HFF-Myc (cell line): ENCODE data around the gene EPPIN.

Source experiments
- DNase-seq: peaks from one replicate; pipeline ENCODE4 v3.0.0-alpha.2; 2011; ENCODE audit warnings: low read depth; ENCODE audit errors: extremely low read depth
- H3K4me3 ChIP-seq: replicated peaks from 2 replicates; pipeline ENCODE4 v1.5.1; 2011; ENCODE audit warnings: low read depth, mild to moderate bottlenecking, control low read depth, low read length
- TF ChIP-seq, protein P1 (sequence below): IDR thresholded peaks from 2 replicates; pipeline ENCODE4 v1.5.1; 2012; ENCODE audit warnings: mild to moderate bottlenecking, low read depth, low read length, control low read depth; ENCODE audit errors: missing control alignments

Gene EPPIN

DNA sequence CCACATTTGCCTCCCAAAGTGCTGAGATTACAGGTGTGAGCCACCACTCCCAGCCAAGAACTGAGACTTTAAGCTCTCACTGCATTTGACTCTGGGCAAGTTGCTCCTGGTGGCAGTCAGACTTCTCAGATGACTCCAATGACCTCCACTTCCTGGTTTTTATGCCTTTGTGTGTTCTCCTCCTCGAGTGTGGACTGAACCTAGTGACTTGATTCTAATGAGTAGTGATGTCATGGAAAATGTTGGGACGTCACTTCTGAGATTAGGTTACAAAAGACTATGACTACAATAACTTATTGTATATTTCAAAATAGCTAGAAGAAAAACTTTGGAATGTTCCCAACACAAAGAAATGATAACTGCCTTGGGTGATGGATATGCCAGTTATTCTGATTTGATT lies 43.8 kb downstream of the EPPIN start:
- DNase-seq: no peak
- no peak overlapping the region for H3K4me3 ChIP-seq
- TF ChIP-seq, protein P1, sequence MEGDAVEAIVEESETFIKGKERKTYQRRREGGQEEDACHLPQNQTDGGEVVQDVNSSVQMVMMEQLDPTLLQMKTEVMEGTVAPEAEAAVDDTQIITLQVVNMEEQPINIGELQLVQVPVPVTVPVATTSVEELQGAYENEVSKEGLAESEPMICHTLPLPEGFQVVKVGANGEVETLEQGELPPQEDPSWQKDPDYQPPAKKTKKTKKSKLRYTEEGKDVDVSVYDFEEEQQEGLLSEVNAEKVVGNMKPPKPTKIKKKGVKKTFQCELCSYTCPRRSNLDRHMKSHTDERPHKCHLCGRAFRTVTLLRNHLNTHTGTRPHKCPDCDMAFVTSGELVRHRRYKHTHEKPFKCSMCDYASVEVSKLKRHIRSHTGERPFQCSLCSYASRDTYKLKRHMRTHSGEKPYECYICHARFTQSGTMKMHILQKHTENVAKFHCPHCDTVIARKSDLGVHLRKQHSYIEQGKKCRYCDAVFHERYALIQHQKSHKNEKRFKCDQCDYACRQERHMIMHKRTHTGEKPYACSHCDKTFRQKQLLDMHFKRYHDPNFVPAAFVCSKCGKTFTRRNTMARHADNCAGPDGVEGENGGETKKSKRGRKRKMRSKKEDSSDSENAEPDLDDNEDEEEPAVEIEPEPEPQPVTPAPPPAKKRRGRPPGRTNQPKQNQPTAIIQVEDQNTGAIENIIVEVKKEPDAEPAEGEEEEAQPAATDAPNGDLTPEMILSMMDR: no peak

DNA sequence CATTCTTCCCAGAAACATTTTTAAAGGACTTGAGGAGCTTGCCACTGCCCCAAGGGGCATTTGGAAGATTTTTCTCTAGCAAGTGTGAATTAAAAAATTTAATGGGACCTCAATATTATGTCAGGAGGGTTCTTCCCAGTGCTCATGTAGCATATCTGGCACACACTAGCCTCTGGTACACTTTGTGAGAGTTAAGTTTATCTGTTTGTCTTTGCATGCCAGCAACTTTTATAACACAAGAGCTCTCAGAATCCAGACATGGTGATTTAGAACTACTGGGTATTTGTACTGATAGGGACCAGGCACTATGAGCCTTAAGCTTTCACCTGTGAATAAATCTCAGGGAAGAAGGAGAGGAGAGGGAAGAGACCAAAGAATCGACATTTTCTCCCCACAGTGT lies 44.6 kb downstream of the EPPIN start:
- no peak for DNase-seq
- TF ChIP-seq, protein P1: no peak
- H3K4me3 ChIP-seq: no peak overlapping the region

DNA sequence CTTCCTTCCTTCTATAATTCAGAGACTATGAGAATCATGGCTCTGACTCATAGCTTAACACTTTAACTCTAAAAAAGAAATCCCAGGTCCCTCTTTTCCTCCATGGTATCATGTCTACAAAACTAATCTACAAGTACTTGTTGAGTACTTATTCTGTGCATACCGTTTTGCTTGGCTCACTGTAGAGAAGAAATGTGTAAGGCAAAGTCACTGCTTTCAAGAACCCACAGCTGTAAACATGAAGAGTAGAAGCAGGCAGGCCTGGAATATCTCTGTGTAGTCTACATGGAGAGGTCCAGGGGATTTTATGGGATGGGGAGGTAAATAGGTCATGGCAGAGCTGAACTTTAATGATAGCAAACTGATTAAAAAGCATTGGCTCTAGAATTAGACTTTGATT lies 45.6 kb downstream of the EPPIN start:
- no peak for DNase-seq
- TF ChIP-seq, protein P1: no peak

DNA sequence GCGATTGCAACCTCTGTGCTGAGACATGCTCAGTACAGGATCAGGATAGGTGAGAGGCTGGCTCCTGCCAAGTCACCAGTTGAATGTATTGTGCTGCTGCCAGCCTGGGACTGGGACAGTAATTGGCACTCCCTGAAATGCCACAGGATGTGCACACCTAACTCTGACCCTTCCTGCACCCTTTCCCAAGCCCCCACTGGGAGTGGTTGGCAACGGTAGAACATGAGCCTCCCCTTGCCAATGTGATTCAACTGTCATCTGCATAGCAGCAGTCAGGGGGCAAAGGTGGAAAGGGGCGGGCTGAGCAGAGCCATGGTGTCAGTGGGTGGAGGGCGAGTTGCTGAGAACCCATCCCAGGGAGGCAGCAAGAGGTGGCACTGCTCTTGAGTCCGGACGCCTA lies 47.2 kb downstream of the EPPIN start:
- no peak overlapping the region for H3K4me3 ChIP-seq
- TF ChIP-seq, protein P1: no peak
- no peak for DNase-seq

More for the DNA sequence above, 45.6 kb downstream of the EPPIN start:
- H3K4me3 ChIP-seq: no peak overlapping the region

DNA sequence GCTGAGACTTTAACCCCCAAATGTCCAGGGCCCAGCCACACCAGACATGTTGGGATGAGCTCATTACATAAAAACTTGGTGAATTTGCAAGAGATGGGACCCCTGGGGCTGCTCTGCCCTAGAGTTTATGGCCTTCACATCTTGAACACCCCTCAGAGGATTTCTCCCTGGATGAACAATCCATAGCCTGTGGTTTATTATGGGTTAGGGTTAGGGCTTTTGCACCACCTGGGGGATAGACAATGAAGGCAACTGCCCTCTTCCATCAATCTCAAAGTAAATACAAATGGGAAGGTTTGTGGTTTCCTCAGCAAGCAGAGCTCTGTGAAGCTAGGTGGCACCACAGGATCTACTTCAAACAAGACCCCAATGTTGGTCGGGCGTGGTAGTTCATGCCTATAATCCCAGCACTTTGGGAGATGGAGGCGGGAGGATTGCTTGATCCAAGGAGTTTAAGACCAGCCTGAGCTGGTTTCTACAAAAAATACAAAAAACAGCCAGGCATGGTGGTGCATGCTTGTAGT lies 49.2 kb downstream of the EPPIN start:
- TF ChIP-seq, protein P1: no peak
- no peak overlapping the region for H3K4me3 ChIP-seq
- no peak for DNase-seq

DNA sequence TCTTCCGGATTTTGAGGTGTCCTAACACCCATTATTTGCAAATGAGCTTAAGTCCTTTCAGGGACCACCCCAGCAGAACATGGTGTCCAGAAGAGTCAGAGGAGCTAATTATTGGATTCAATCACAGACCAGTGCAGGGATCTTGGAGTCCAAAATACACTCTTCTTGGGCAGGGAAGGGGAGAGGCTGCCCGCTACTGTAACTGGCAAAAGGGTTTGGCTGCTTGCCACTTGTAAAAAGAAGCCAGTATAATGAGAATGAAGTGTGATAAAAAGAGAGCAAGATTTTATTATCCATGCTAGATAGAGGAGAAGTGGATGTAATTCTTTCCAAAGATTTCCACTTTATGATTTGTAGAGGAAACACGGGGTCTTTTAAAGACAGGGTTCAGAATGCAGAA lies 51.0 kb downstream of the EPPIN start:
- TF ChIP-seq, protein P1: no peak
- H3K4me3 ChIP-seq: no peak overlapping the region

DNA sequence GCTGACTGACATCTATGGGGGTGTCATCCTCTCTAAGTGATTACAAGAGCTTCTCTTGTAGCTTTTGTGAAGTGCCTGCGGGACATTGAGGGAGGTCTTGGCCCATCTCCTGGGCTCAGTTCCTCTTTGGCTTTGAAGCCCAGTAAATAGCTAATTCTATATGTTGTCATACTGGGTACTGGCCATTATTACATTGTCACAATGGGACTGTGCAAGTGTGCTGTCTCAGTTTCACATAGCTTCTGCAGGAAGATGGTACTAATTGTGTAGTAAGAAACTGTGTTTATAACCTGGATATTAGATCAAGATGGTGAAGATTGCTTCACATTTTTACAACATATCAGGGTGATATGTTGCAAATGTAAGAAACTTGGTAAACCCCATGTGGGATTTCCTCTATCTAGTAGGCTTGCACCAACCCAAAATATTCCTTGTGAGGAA lies 51.7 kb downstream of the EPPIN start:
- TF ChIP-seq, protein P1: no peak

More for the DNA sequence above, 51.0 kb downstream of the EPPIN start:
- no peak for DNase-seq

More for the DNA sequence above, 51.7 kb downstream of the EPPIN start:
- no peak overlapping the region for H3K4me3 ChIP-seq
- DNase-seq: no peak
